K562 (cell line): ENCODE data around the gene FRMD4A. TPM values are rescaled to one million over a fixed set of nuclear protein-coding genes. Genes with fewer than 3 reads are reported as not detected.

Experiments
- ATAC-seq: fragments of 200-7000 bp; cut with Tn5 transposase; 3 replicates; pipeline ENCODE4 v1.9.1; 2020; ENCODE audit warnings: moderate library complexity
- BruUV-seq: library from RNA; stranded (reverse); fragments of 400-500 nt; replicated peaks from 2 replicates; lab custom pipeline; 2021; lab: Mats Ljungman, UMichigan
- CTCF ChIA-PET: fragments of 300-600 bp; formaldehyde crosslinking; extraction: SDS; loops from one replicate; lab custom pipeline; 2021; ENCODE audit warnings: low intra/inter-chr PET ratio; lab: Yijun Ruan, JAX
- POLR2A ChIA-PET: fragments of 300-600, 350-650 bp; sonication (Branson Sonifier 250); formaldehyde crosslinking; extraction: SDS; loops from one replicate; lab custom pipeline; 2021; ENCODE audit warnings: antibody characterized with exemption, inconsistent platforms; lab: Yijun Ruan, JAX
- DNase-seq, 4 experiments: peaks; one replicate each; pipeline versions ENCODE4 v3.0.0 to v3.0.0-alpha.2; 2011 to 2018; ENCODE audit warnings: low spot score in 3 of 4, mixed read lengths in 3 of 4; ENCODE audit errors: extremely low read depth in 1 of 4
- FAIRE-seq: peaks from 2 replicates; lab custom pipeline; 2011; peaks lifted over from hg19 to GRCh38; lab: Jason Lieb, UNC
- H2AFZ ChIP-seq: 2 replicates; pipeline ENCODE4 v1.6.0; 2011; ENCODE audit warnings: low read depth, low read length, control low read depth, inconsistent platforms
- H3K27ac ChIP-seq: fragments of 200-600 bp; 3 replicates; pipeline ENCODE4 v1.8.0; 2011; ENCODE audit warnings: low read depth, mild to moderate bottlenecking, control low read depth, inconsistent platforms, low read length, moderate library complexity, mixed read lengths; ENCODE audit errors: extremely low read depth
- H3K27me3 ChIP-seq, 2 experiments: fragments of 300-600 bp in 1 of 2; 2 replicates in 1 of 2; 3 replicates in 1 of 2; pipeline versions ENCODE4 v1.6.0 to v1.8.0; 2011; ENCODE audit warnings: inconsistent platforms in 2 of 2, low read length in 2 of 2, mild to moderate bottlenecking in 1 of 2, mixed read lengths in 1 of 2, moderate library complexity in 1 of 2; ENCODE audit not compliant: control insufficient read depth in 2 of 2, insufficient read depth in 2 of 2
- H3K36me3 ChIP-seq: fragments of 300-600 bp; 3 replicates; pipeline ENCODE4 v1.8.0; 2011; ENCODE audit warnings: mild to moderate bottlenecking, low read length, inconsistent platforms; ENCODE audit not compliant: control insufficient read depth, insufficient read depth
- H3K4me1 ChIP-seq, 2 experiments: fragments of 200-600 bp in 1 of 2; replicated peaks in 1 of 2; 2 replicates in 1 of 2; 3 replicates in 1 of 2; pipeline versions ENCODE4 v1.5.1 to v1.8.0; 2011; ENCODE audit warnings: inconsistent platforms in 2 of 2, low read length in 2 of 2, mild to moderate bottlenecking in 1 of 2, mixed read lengths in 1 of 2, moderate library complexity in 1 of 2; ENCODE audit not compliant: control insufficient read depth in 2 of 2, insufficient read depth in 2 of 2
- H3K4me2 ChIP-seq: 2 replicates; pipeline ENCODE4 v1.6.1; 2011; ENCODE audit warnings: low read length, control low read depth, inconsistent platforms, mixed read lengths; ENCODE audit not compliant: insufficient read depth
- H3K4me3 ChIP-seq: fragments of 200-600 bp; sonication (generic), shearing (Covaris generic); 2 replicates; pipeline ENCODE4 v1.5.1; 2016; ENCODE audit warnings: control low read depth, inconsistent platforms
- H3K79me2 ChIP-seq: fragments of 200-600 bp; 3 replicates; pipeline ENCODE4 v1.8.0; 2011; ENCODE audit warnings: low read length, inconsistent platforms; ENCODE audit not compliant: control insufficient read depth, insufficient read depth
- H3K9ac ChIP-seq, 2 experiments: 2 replicates each; pipeline versions ENCODE4 v1.6.0 to v1.6.1; 2011; ENCODE audit warnings: low read depth in 2 of 2, low read length in 2 of 2, control low read depth in 1 of 2, inconsistent platforms in 1 of 2, mild to moderate bottlenecking in 1 of 2, mixed read lengths in 1 of 2; ENCODE audit not compliant: insufficient read depth in 1 of 2
- H3K9me1 ChIP-seq: one replicate; pipeline ENCODE4 v1.6.0; 2011; ENCODE audit warnings: inconsistent platforms, mild to moderate bottlenecking, low read length, moderate library complexity; ENCODE audit not compliant: control insufficient read depth, insufficient read depth
- H3K9me3 ChIP-seq: replicated peaks from 2 replicates; pipeline ENCODE4 v1.5.1; 2011; ENCODE audit warnings: low read depth, low read length, inconsistent platforms; ENCODE audit not compliant: control insufficient read depth, insufficient read depth
- H4K20me1 ChIP-seq: replicated peaks from 2 replicates; pipeline ENCODE4 v1.6.1; 2011; ENCODE audit warnings: low read length, inconsistent platforms, mixed read lengths; ENCODE audit not compliant: control insufficient read depth, insufficient read depth
- ATF1 ChIP-seq, 2 experiments: fragments of 450-650 bp in 1 of 2; IDR thresholded peaks; 2 replicates each; pipeline ENCODE4 v1.6.1; 2016; ENCODE audit warnings: missing compliant biosample characterization in 1 of 2, missing genetic modification characterization in 1 of 2
- ESRRA ChIP-seq: fragments of 450-650 bp; IDR thresholded peaks from 2 replicates; pipeline ENCODE4 v1.6.1; 2014; ENCODE audit warnings: low read depth, mild to moderate bottlenecking, moderate library complexity, borderline replicate concordance
- FOXP1 ChIP-seq: sonication (generic); formaldehyde crosslinking; IDR thresholded peaks from 2 replicates; pipeline ENCODE4 v1.8.0; 2022; ENCODE audit warnings: mild to moderate bottlenecking, missing genetic modification reagents
- IFI16 ChIP-seq: fragments of 250-450 bp; sonication (Bioruptor Pico); IDR thresholded peaks from 2 replicates; pipeline ENCODE4 v2.1.2; 2022; ENCODE audit warnings: mild to moderate bottlenecking, inconsistent platforms
- KAT7 ChIP-seq: sonication (generic); formaldehyde crosslinking; IDR thresholded peaks from 2 replicates; pipeline ENCODE4 v1.8.0; 2022; ENCODE audit warnings: missing genetic modification reagents, mild to moderate bottlenecking, borderline replicate concordance
- KAT8 ChIP-seq: fragments of 450-650 bp; IDR thresholded peaks from 2 replicates; pipeline ENCODE4 v1.6.1; 2016; ENCODE audit warnings: low read depth, mild to moderate bottlenecking
- MCM2 ChIP-seq: fragments of 450-650 bp; IDR thresholded peaks from 2 replicates; pipeline ENCODE4 v1.6.1; 2017; ENCODE audit warnings: low read depth, mild to moderate bottlenecking
- PHB2 ChIP-seq: fragments of 450-650 bp; IDR thresholded peaks from 2 replicates; pipeline ENCODE4 v1.6.1; 2017; ENCODE audit warnings: low read depth
- PTTG1 ChIP-seq: fragments of 450-650 bp; IDR thresholded peaks from 2 replicates; pipeline ENCODE4 v1.6.1; 2016; ENCODE audit warnings: low read depth, mild to moderate bottlenecking, missing genetic modification characterization, missing compliant biosample characterization
- ZBTB7A ChIP-seq: IDR thresholded peaks from 2 replicates; pipeline ENCODE4 v1.6.1; 2011; ENCODE audit warnings: low read depth, mild to moderate bottlenecking, low read length, moderate library complexity, borderline replicate concordance; ENCODE audit not compliant: control insufficient read depth
- ZKSCAN8 ChIP-seq: fragments of 200-800 bp; sonication (Bioruptor generic); IDR thresholded peaks from 2 replicates; pipeline ENCODE4 v1.6.1; 2016; ENCODE audit warnings: missing genetic modification characterization, missing compliant biosample characterization
- WGBS: fragments of 100-300 bp; shearing (Covaris generic); methylation state at CpG from one replicate; pipeline ENCODE4 v1.1.6; 2016; ENCODE audit warnings: low coverage, mixed read lengths; ENCODE audit not compliant: insufficient coverage; ENCODE audit errors: missing lambda C conversion rate; 5-methylcytosine and 5-hydroxymethylcytosine counted together
- in situ Hi-C: fragments of 300-500 bp; cut with MboI; formaldehyde crosslinking; loops from 4 replicates; pipeline ENCODE4 v1.15.0; 2018; ENCODE audit warnings: inconsistent platforms, mixed read lengths
- intact Hi-C: fragments of 100-400 bp; cut with micrococcal nuclease; formaldehyde crosslinking; loops from 2 replicates; pipeline ENCODE4 v1.14.2; 2022
- polyA plus RNA-seq, 8 experiments: library from polyadenylated mRNA; depleted of rRNA in 4 of 8; stranded (reverse) in 5 of 8; unstranded in 3 of 8; fragments of >200 nt; fragmentation: Nextera tagmentation in 2 of 8; fragmentation: Illumina TruSeq in 1 of 8; extraction: Ambion mirVana in 2 of 8; extraction: Trizol in 1 of 8; gene quantifications; 2 replicates each; pipeline versions ENCODE4 v1.2.1 to v1.2.3, GENCODE V29; 2011 to 2014; ENCODE audit warnings: inconsistent platforms in 1 of 8, missing spikeins in 1 of 8
- total RNA-seq, 7 experiments: library from RNA; depleted of rRNA in 6 of 7; stranded (reverse); fragments of >200 nt in 6 of 7; fragmentation: Illumina TruSeq in 2 of 7; extraction: Trizol in 2 of 7; gene quantifications; 2 replicates each; pipeline versions ENCODE4 v1.2.1 to v1.2.3, GENCODE V29; 2011 to 2021; ENCODE audit warnings: low replicate concordance in 1 of 7
- TF ChIP-seq, protein P1 (sequence below): IDR thresholded peaks from 2 replicates; pipeline ENCODE4 v1.6.1; 2011; ENCODE audit not compliant: insufficient read length; ENCODE audit errors: extremely low read depth
- TF ChIP-seq, protein P2 (sequence below): sonication (generic); formaldehyde crosslinking; IDR thresholded peaks from 2 replicates; pipeline ENCODE4 v1.8.1; 2022; ENCODE audit warnings: missing genetic modification reagents

Gene FRMD4A
- total and polyA plus RNA-seq, 9 of the 15 experiments (the other 6 are each of a cell fraction or from before 2014, with no cell fraction given): 0.80 to 5.2 (median 3.0) TPM

DNA sequence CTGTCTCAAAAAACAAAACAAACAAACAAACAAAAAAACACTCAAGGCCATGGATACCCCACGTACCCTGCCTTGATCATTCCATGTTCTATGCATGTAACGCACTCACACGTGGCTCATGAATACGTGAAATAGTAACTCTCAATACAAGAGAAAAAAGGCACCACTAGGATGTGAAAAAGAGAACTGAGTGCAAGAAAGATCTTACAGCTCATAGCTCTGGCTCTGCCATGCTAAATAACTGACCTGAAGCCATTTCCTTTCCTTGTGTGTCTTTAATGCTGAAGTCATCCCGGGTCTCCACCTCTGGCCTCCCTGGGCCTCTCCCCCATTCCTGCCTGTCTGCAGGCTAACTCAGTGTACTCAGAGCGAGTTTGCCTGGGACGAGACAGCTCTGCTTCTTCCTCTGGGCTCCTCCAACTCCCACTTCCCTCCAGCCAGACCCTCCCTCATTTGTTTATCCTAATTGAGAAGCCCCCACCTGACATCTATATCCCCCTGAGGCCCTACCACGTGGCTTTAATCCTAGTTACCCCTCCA lies 626.7 kb downstream of the FRMD4A start (continued):
- TF ChIP-seq, protein P1, sequence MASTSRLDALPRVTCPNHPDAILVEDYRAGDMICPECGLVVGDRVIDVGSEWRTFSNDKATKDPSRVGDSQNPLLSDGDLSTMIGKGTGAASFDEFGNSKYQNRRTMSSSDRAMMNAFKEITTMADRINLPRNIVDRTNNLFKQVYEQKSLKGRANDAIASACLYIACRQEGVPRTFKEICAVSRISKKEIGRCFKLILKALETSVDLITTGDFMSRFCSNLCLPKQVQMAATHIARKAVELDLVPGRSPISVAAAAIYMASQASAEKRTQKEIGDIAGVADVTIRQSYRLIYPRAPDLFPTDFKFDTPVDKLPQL: no peak
- TF ChIP-seq PTTG1 (tag) (no peak), IFI16 (CRISPR knock-in tag) (no peak), ZBTB7A (peak; percentile 9; the same call in 1 of the 2 replicates)

DNA sequence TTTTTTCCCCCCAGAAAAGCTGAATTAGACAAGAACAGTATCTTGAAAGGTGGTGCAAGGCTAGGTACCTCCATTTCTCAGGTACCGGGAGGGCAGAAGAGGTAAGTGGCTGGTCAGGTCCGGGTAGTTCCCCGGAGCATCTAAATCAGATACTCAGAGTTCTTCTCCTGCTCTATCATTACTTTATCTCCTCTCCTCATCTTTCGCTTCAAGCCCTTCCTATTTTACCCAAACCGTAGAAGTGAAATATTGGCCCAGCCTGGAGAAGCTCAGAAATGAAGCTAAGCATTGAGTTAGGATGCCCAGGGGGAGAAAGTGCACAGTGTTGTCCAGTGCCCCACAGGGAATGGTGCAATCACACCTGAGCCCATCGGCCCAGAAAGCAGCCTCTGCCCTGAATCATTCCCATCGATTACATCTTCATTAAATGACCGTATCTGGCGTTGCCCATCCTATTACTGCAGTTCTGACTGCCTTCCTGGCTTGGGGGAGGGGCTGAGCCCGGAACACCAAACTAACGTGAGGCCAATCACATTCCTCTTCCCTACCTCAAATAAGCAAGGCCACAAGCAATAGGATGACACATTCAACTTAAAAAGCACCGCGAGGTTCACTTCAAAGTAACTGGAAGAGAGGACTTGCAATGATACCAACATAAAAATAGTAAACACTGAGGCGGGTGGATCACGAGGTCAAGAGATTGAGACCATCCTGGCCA lies 627.5 kb downstream of the FRMD4A start:
- Histone ChIP-seq H3K27ac (no peak overlapping the region), H3K9me1 (no peaks in the 10 kb centered on the region), H3K9me3 (no peaks in the 10 kb centered on the region), H3K4me2 (no peak overlapping the region), H3K4me3 (no peak overlapping the region), H3K27me3 (no peaks in the 10 kb centered on the region), H3K9ac (no peak overlapping the region), H3K36me3 (peaks cover 7% of the 10 kb centered on the region; the same call in 1 of the 3 replicates), H2AFZ (no peak overlapping the region), H3K4me1 (peaks cover 29 to 36% of the 10 kb centered on the region in 2 experiments; a peak in 3 of 5 replicates), H3K79me2 (peaks cover 15% of the 10 kb centered on the region; the same call in 1 of the 3 replicates), H4K20me1 (no peaks in the 10 kb centered on the region; the same call in 1 of the 2 replicates)
- DNase-seq: no peak
- 68% methylated on average over 15 of the region's 15 CpGs for WGBS
- ATAC-seq: no peak
- in situ Hi-C loops (no loop called here), intact Hi-C loops (no loop called here)
- ChIA-PET CTCF (no interaction called here), POLR2A (interaction anchor here (1.4 kb wide), 1 partner anchor 15 kb away, joined by 3 read pairs; no protein-coding TSS in a partner anchor)
- BruUV-seq: no TSS peak
- FAIRE-seq: no peak
- TF ChIP-seq ZKSCAN8 (CRISPR knock-in tag): no peak
- no peak for TF ChIP-seq MCM2
- no peak for TF ChIP-seq ESRRA
- TF ChIP-seq KAT7 (CRISPR knock-in tag): no peak
- TF ChIP-seq, protein P2, sequence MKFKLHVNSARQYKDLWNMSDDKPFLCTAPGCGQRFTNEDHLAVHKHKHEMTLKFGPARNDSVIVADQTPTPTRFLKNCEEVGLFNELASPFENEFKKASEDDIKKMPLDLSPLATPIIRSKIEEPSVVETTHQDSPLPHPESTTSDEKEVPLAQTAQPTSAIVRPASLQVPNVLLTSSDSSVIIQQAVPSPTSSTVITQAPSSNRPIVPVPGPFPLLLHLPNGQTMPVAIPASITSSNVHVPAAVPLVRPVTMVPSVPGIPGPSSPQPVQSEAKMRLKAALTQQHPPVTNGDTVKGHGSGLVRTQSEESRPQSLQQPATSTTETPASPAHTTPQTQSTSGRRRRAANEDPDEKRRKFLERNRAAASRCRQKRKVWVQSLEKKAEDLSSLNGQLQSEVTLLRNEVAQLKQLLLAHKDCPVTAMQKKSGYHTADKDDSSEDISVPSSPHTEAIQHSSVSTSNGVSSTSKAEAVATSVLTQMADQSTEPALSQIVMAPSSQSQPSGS (CRISPR knock-in tag): no peak
- no peak for TF ChIP-seq ATF1 (CRISPR knock-in tag; IDR thresholded peaks at IDR 0.05)
- TF ChIP-seq ATF1 (tag; IDR thresholded peaks at IDR 0.05): no peak
- TF ChIP-seq KAT8: no peak
- TF ChIP-seq PHB2: no peak
- TF ChIP-seq FOXP1: no peak
